Measurements from ENCODE around the gene C2orf42. TPM values are rescaled to one million over a fixed set of nuclear protein-coding genes. Genes with fewer than 3 reads are reported as not detected.
A peak's percentile ranks its signal among the peaks of the same experiment; 100 is the strongest.
"Not testable (repeated sequence)": the region's sequence is repeated elsewhere in the genome, so short reads cannot be mapped to it uniquely, and the experiment has no call there.

The C2orf42 gene
- total and polyA plus RNA-seq, 10 of the 15 experiments (the other 5 are each of a cell fraction or from before 2014, with no cell fraction given): 5.5 to 19.8 (median 11.5) TPM

- TF ChIP-seq IRF5 (IDR thresholded peaks at IDR 0.05; ENCODE audit: borderline replicate concordance) (no peak), DPF2 (IDR thresholded peaks at IDR 0.05) (peak; percentile 70; the same call in 1 of the 2 replicates), CBX3 (IDR thresholded peaks at IDR 0.05; ENCODE audit: borderline replicate concordance, low read depth) (no peak), HDGF (IDR thresholded peaks at IDR 0.05) (0 out of 2 replicates have a peak, but pooled peaks have one; percentile 36), SMAD1 (IDR thresholded peaks at IDR 0.05; ENCODE audit: low read depth, partially characterized antibody) (peak; percentile 87), NBN (IDR thresholded peaks at IDR 0.05) (0 out of 2 replicates have a peak, but pooled peaks have one; percentile 10), IKZF2 (IDR thresholded peaks at IDR 0.05) (peak; percentile 47 to 53; a peak in 3 of 4 replicates), RELB (IDR thresholded peaks at IDR 0.05; ENCODE audit: low read depth) (0 out of 2 replicates have a peak, but pooled peaks have one; percentile 47), SRF (IDR thresholded peaks at IDR 0.05; ENCODE audit: low read depth in 2 of 2, low read length in 2 of 2) (no peak), HDAC6 (IDR thresholded peaks at IDR 0.05; ENCODE audit: unreplicated experiment) (no peak), GABPA (IDR thresholded peaks at IDR 0.05; ENCODE audit: low read depth) (no peak), ATF7 (IDR thresholded peaks at IDR 0.05; ENCODE audit: low read depth) (0 out of 2 replicates have a peak, but pooled peaks have one; percentile 5), GATAD2B (conservative IDR thresholded peaks at IDR 0.05; ENCODE audit: low read depth) (peak; percentile 73), ZNF622 (IDR thresholded peaks at IDR 0.05) (no peak)
- TF ChIP-seq, protein P1, sequence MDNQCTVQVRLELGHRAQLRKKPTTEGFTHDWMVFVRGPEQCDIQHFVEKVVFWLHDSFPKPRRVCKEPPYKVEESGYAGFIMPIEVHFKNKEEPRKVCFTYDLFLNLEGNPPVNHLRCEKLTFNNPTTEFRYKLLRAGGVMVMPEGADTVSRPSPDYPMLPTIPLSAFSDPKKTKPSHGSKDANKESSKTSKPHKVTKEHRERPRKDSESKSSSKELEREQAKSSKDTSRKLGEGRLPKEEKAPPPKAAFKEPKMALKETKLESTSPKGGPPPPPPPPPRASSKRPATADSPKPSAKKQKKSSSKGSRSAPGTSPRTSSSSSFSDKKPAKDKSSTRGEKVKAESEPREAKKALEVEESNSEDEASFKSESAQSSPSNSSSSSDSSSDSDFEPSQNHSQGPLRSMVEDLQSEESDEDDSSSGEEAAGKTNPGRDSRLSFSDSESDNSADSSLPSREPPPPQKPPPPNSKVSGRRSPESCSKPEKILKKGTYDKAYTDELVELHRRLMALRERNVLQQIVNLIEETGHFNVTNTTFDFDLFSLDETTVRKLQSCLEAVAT (IDR thresholded peaks at IDR 0.05): peak; percentile 26; the same call in 1 of the 2 replicates
These were observed 87.2 kb downstream of the C2orf42 start (continued) for GRCh38 chr2:70103531-70104061.

DNA sequence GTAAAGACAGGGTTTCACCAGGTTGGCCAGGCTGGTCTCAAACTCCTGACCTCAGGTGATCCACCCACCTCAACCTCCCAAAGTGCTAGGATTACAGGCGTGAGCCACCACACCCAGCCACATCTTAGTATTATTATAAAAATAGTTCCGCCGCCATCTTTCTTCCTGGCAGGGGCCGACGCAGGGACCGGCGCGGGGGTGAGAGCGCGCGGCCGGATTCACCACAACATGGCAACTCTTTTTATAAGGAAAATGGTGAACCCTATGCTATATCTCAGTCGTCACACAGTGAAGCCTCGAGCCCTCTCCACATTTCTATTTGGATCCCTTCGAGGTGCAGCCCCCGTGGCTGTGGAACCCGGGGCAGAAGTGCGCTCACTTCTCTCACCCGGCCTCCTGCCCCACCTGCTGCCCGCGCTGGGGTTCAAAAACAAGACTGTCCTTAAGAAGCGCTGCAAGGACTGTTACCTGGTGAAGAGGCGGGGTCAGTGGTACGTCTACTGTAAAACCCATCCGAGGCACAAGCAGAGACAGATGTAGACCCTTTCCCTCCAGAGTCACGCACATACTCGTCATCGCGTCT lies 88.4 kb downstream of the C2orf42 start:
- DNase-seq (ENCODE audit: low read depth, low spot score); H4K20me1 ChIP-seq (ENCODE audit: control insufficient read depth, insufficient read depth); ATAC-seq; H3K4me3 ChIP-seq; H3K9ac ChIP-seq (ENCODE audit: control insufficient read depth, insufficient read depth, low read length); H3K9me3 ChIP-seq (replicated peaks; ENCODE audit: control insufficient read depth, insufficient read depth, low read length); H3K27me3 ChIP-seq (replicated peaks in 1 of 2; ENCODE audit: control insufficient read depth in 2 of 2, insufficient read depth in 2 of 2, low read length in 1 of 2); BruUV-seq (replicated peaks); RAD21 ChIA-PET (ENCODE audit: unreplicated experiment); H3K36me3 ChIP-seq (ENCODE audit: control insufficient read depth in 2 of 2, insufficient read depth in 2 of 2, low read length in 1 of 2); H2AFZ ChIP-seq (ENCODE audit: control insufficient read depth, low read depth, low read length); H3K4me2 ChIP-seq (ENCODE audit: control insufficient read depth, insufficient read depth); H3K79me2 ChIP-seq (ENCODE audit: control insufficient read depth, insufficient read depth, low read length); SMC1A ChIA-PET (ENCODE audit: uncharacterized antibody, unreplicated experiment); CTCF ChIA-PET: not testable (repeated sequence)
- in situ Hi-C loops (cut with MboI): loop anchor here (25.0 kb wide), 1 partner anchor 1715 kb away; no protein-coding TSS in a partner anchor
- peaks cover 23% of the 10 kb centered on the region for H3K4me1 ChIP-seq (ENCODE audit: control insufficient read depth, insufficient read depth, low read length)
- 83% methylated on average over 29 of the region's 29 CpGs for WGBS (ENCODE audit: insufficient coverage, insufficient replicate concordance, low lambda C conversion rate, missing lambda C conversion rate)
- FAIRE-seq: peak; percentile 92
- POLR2A ChIA-PET: interaction anchor here (0.6 to 0.7 kb wide), 2 partner anchors 210 to 302 kb away, joined by 4 to 8 read pairs; no protein-coding TSS in a partner anchor
- intact Hi-C loops (cut with micrococcal nuclease; ENCODE audit: unreplicated experiment): loop anchor here (10.0 kb wide), 1 partner anchor 962 kb away; the partner anchor contains the start of gene NAGK
- H3K27ac ChIP-seq (ENCODE audit: control insufficient read depth, insufficient read depth): peak overlapping the region; percentile 97
